OCI-LY1 (cell line): ENCODE results near the gene GRSF1.

Experiments used
- CTCF ChIP-seq: fragments of 200-600 bp; sonication (generic), shearing (Covaris generic); IDR thresholded peaks from 2 replicates; pipeline ENCODE4 v1.5.1; 2017; ENCODE audit warnings: mild to moderate bottlenecking, antibody characterized with exemption, low read length, moderate library complexity, mixed read lengths
- EZH2 ChIP-seq: fragments of 200-600 bp; sonication (generic), shearing (Covaris generic); IDR thresholded peaks from 2 replicates; pipeline ENCODE4 v1.8.0; 2017; ENCODE audit warnings: borderline replicate concordance, mixed run types, mild to moderate bottlenecking, antibody characterized with exemption, low read length, moderate library complexity, mixed read lengths

GRCh38 chr4:70842761-70843435 lies 3.2 kb upstream of the GRSF1 start:
- TF ChIP-seq EZH2 (no peak), CTCF (no peak)
